H1 (cell line): ENCODE data around the gene CUX1. TPM values are rescaled to one million over a fixed set of nuclear protein-coding genes. Genes with fewer than 3 reads are reported as not detected.

ENCODE experiments used
- CHD1 ChIP-seq: IDR thresholded peaks from 2 replicates; pipeline ENCODE4 v1.6.1; 2012; ENCODE audit warnings: low read depth, low read length, improper control_type of control experiment
- CHD2 ChIP-seq: IDR thresholded peaks from 2 replicates; pipeline ENCODE4 v1.6.1; 2012; ENCODE audit warnings: low read length, improper control_type of control experiment
- HDAC2 ChIP-seq, 2 experiments: fragments of 300-600 bp in 1 of 2; sonication (generic) in 1 of 2; IDR thresholded peaks; 2 replicates each; pipeline ENCODE4 v1.6.1; 2011 to 2012; ENCODE audit warnings: low read depth in 2 of 2, low read length in 2 of 2, mild to moderate bottlenecking in 2 of 2, moderate library complexity in 2 of 2, borderline replicate concordance in 1 of 2, inconsistent platforms in 1 of 2
- POLR2A ChIP-seq, 2 experiments: IDR thresholded peaks; 1 replicate in 1 of 2; 2 replicates in 1 of 2; pipeline ENCODE4 v1.6.1; 2011; ENCODE audit warnings: low read depth in 2 of 2, low read length in 2 of 2, mild to moderate bottlenecking in 2 of 2; ENCODE audit errors: control extremely low read depth in 1 of 2
- POU5F1 ChIP-seq: IDR thresholded peaks from 2 replicates; pipeline ENCODE4 v1.6.1; 2011; ENCODE audit warnings: low read depth, mild to moderate bottlenecking, low read length, moderate library complexity
- SIN3A ChIP-seq, 2 experiments: IDR thresholded peaks in 1 of 2; conservative IDR thresholded peaks in 1 of 2; 2 replicates each; pipeline ENCODE4 v1.6.1; 2011 to 2012; ENCODE audit warnings: low read length in 2 of 2, improper control_type of control experiment in 1 of 2, low read depth in 1 of 2, mild to moderate bottlenecking in 1 of 2
- SP1 ChIP-seq: IDR thresholded peaks from 2 replicates; pipeline ENCODE4 v1.6.1; 2011; ENCODE audit warnings: low read depth, low read length
- SP2 ChIP-seq: IDR thresholded peaks from 2 replicates; pipeline ENCODE4 v1.6.1; 2012; ENCODE audit warnings: mild to moderate bottlenecking, low read length, inconsistent platforms
- TAF1 ChIP-seq: IDR thresholded peaks from 2 replicates; pipeline ENCODE4 v1.6.1; 2011; ENCODE audit warnings: mild to moderate bottlenecking, low read depth, low read length
- TCF12 ChIP-seq: IDR thresholded peaks from 2 replicates; pipeline ENCODE4 v1.6.1; 2011; ENCODE audit warnings: low read depth, mild to moderate bottlenecking, low read length
- polyA plus RNA-seq, 7 experiments: library from polyadenylated mRNA; depleted of rRNA in 3 of 7; stranded (reverse) in 5 of 7; unstranded in 2 of 7; fragments of >200 nt in 5 of 7; fragments of 200-250 nt in 2 of 7; gene quantifications; 1 replicate in 5 of 7; 2 replicates in 1 of 7; 4 replicates in 1 of 7; pipeline versions ENCODE4 v1.2.1 to v1.2.3, GENCODE V29; 2011 to 2013; ENCODE audit warnings: missing spikeins in 2 of 7, mixed read lengths in 2 of 7
- total RNA-seq: library from RNA; stranded (reverse); fragmentation: NEBNext Ultra II Directional; extraction: Animal tissue kit (Norgen Biotek cat#: 25700); gene quantifications from 2 replicates; pipeline ENCODE4 v1.2.1, GENCODE V29; 2021
- TF ChIP-seq, protein P1 (sequence below): fragments of 300-600 bp; sonication (generic); IDR thresholded peaks from 2 replicates; pipeline ENCODE4 v1.7.1; 2012; ENCODE audit warnings: low read length, moderate library complexity, mild to moderate bottlenecking, inconsistent platforms; ENCODE audit not compliant: insufficient replicate concordance
- TF ChIP-seq, protein P2 (sequence below): IDR thresholded peaks from 2 replicates; pipeline ENCODE4 v1.6.1; 2011; ENCODE audit warnings: low read depth, mild to moderate bottlenecking, low read length; ENCODE audit not compliant: insufficient read depth

Gene CUX1
- total and polyA plus RNA-seq, 2 of the 8 experiments (the other 6 are each of a cell fraction or from before 2014, with no cell fraction given) = 21.6 to 65.9 TPM

- TF ChIP-seq, protein P1, sequence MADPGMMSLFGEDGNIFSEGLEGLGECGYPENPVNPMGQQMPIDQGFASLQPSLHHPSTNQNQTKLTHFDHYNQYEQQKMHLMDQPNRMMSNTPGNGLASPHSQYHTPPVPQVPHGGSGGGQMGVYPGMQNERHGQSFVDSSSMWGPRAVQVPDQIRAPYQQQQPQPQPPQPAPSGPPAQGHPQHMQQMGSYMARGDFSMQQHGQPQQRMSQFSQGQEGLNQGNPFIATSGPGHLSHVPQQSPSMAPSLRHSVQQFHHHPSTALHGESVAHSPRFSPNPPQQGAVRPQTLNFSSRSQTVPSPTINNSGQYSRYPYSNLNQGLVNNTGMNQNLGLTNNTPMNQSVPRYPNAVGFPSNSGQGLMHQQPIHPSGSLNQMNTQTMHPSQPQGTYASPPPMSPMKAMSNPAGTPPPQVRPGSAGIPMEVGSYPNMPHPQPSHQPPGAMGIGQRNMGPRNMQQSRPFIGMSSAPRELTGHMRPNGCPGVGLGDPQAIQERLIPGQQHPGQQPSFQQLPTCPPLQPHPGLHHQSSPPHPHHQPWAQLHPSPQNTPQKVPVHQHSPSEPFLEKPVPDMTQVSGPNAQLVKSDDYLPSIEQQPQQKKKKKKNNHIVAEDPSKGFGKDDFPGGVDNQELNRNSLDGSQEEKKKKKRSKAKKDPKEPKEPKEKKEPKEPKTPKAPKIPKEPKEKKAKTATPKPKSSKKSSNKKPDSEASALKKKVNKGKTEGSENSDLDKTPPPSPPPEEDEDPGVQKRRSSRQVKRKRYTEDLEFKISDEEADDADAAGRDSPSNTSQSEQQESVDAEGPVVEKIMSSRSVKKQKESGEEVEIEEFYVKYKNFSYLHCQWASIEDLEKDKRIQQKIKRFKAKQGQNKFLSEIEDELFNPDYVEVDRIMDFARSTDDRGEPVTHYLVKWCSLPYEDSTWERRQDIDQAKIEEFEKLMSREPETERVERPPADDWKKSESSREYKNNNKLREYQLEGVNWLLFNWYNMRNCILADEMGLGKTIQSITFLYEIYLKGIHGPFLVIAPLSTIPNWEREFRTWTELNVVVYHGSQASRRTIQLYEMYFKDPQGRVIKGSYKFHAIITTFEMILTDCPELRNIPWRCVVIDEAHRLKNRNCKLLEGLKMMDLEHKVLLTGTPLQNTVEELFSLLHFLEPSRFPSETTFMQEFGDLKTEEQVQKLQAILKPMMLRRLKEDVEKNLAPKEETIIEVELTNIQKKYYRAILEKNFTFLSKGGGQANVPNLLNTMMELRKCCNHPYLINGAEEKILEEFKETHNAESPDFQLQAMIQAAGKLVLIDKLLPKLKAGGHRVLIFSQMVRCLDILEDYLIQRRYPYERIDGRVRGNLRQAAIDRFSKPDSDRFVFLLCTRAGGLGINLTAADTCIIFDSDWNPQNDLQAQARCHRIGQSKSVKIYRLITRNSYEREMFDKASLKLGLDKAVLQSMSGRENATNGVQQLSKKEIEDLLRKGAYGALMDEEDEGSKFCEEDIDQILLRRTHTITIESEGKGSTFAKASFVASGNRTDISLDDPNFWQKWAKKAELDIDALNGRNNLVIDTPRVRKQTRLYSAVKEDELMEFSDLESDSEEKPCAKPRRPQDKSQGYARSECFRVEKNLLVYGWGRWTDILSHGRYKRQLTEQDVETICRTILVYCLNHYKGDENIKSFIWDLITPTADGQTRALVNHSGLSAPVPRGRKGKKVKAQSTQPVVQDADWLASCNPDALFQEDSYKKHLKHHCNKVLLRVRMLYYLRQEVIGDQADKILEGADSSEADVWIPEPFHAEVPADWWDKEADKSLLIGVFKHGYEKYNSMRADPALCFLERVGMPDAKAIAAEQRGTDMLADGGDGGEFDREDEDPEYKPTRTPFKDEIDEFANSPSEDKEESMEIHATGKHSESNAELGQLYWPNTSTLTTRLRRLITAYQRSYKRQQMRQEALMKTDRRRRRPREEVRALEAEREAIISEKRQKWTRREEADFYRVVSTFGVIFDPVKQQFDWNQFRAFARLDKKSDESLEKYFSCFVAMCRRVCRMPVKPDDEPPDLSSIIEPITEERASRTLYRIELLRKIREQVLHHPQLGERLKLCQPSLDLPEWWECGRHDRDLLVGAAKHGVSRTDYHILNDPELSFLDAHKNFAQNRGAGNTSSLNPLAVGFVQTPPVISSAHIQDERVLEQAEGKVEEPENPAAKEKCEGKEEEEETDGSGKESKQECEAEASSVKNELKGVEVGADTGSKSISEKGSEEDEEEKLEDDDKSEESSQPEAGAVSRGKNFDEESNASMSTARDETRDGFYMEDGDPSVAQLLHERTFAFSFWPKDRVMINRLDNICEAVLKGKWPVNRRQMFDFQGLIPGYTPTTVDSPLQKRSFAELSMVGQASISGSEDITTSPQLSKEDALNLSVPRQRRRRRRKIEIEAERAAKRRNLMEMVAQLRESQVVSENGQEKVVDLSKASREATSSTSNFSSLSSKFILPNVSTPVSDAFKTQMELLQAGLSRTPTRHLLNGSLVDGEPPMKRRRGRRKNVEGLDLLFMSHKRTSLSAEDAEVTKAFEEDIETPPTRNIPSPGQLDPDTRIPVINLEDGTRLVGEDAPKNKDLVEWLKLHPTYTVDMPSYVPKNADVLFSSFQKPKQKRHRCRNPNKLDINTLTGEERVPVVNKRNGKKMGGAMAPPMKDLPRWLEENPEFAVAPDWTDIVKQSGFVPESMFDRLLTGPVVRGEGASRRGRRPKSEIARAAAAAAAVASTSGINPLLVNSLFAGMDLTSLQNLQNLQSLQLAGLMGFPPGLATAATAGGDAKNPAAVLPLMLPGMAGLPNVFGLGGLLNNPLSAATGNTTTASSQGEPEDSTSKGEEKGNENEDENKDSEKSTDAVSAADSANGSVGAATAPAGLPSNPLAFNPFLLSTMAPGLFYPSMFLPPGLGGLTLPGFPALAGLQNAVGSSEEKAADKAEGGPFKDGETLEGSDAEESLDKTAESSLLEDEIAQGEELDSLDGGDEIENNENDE = no peak
- no peak for TF ChIP-seq SP2
- no peak for TF ChIP-seq TCF12
- no peak for TF ChIP-seq HDAC2 (IDR thresholded peaks at IDR 0.05; ENCODE audit: borderline replicate concordance in 1 of 2, low read depth in 2 of 2, low read length in 2 of 2)
- no peak for TF ChIP-seq TAF1
- no peak for TF ChIP-seq POU5F1
- no peak for TF ChIP-seq CHD2
- TF ChIP-seq CHD1 = no peak
- TF ChIP-seq SP1 = no peak
- TF ChIP-seq, protein P2, sequence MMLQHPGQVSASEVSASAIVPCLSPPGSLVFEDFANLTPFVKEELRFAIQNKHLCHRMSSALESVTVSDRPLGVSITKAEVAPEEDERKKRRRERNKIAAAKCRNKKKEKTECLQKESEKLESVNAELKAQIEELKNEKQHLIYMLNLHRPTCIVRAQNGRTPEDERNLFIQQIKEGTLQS = no peak
- no peak for TF ChIP-seq SIN3A (conservative IDR thresholded peaks at IDR 0.05 in 1 of 2, IDR thresholded peaks at IDR 0.05 in 1 of 2; ENCODE audit: low read depth in 1 of 2, low read length in 2 of 2)
- TF ChIP-seq POLR2A (IDR thresholded peaks at IDR 0.05; ENCODE audit: control extremely low read depth in 1 of 2, low read depth in 2 of 2, low read length in 2 of 2) = no peak
Measured at GRCh38 chr7:102320181-102320580, 502.8 kb downstream of the CUX1 start (continued).
